Measurements from ENCODE around the gene PGM2. TPM values are rescaled to one million over a fixed set of nuclear protein-coding genes. Genes with fewer than 3 reads are reported as not detected.

The PGM2 gene
- total RNA-seq, 2 experiments from 2014 or later: 10.7 to 11.8 TPM

GRCh38 chr4:37858112-37858511 is 31.6 kb downstream of the PGM2 start:
- intact Hi-C loops (cut with DNase I, micrococcal nuclease): no loop called here
- no peaks in the 10 kb centered on the region for H3K27me3 ChIP-seq (ENCODE audit: control insufficient read depth in 1 of 2, insufficient read depth in 2 of 2, low read length in 2 of 2)
- ATAC-seq (ENCODE audit: poor library complexity) (no peak), DNase-seq (no peak)
- no peak overlapping the region for H3K4me3 ChIP-seq (ENCODE audit: low read length)
- POLR2A ChIA-PET: interaction anchor here (0.6 to 1.2 kb wide), 2 partner anchors 32 to 34 kb away, joined by 3 to 4 read pairs; partner anchors contain the start of gene PGM2
- no peak overlapping the region for H3K27ac ChIP-seq (ENCODE audit: low read depth in 1 of 2, low read length in 2 of 2)
- H3K4me1 ChIP-seq (ENCODE audit: insufficient read depth, low read length): no peaks in the 10 kb centered on the region
- CTCF ChIA-PET: no interaction called here
- peaks cover 49% of the 10 kb centered on the region for H3K36me3 ChIP-seq (ENCODE audit: insufficient read depth, low read length)
- H3K27me3 Mint-ChIP-seq: no peaks in the 10 kb centered on the region
- H3K4me3 Mint-ChIP-seq: no peak overlapping the region
- TF ChIP-seq CTCF (IDR thresholded peaks at IDR 0.05): no peak
- no peaks in the 10 kb centered on the region for H3K4me1 Mint-ChIP-seq (ENCODE audit: low read depth)
- no peaks in the 10 kb centered on the region for H3K9me3 ChIP-seq (ENCODE audit: control insufficient read depth in 1 of 2, insufficient read depth in 1 of 2, low read length in 2 of 2)
- H3K36me3 Mint-ChIP-seq (ENCODE audit: low read depth): peaks cover 70% of the 10 kb centered on the region
- H3K9me3 Mint-ChIP-seq: no peaks in the 10 kb centered on the region
- H3K27ac Mint-ChIP-seq: no peak overlapping the region

GRCh38 chr4:37858872-37859271 is 32.4 kb downstream of the PGM2 start:
- Mint-ChIP-seq H3K4me1 (ENCODE audit: low read depth) (no peaks in the 10 kb centered on the region), H3K4me3 (no peak overlapping the region), H3K9me3 (no peaks in the 10 kb centered on the region), H3K27me3 (no peaks in the 10 kb centered on the region), H3K27ac (no peak overlapping the region), H3K36me3 (ENCODE audit: low read depth) (peaks cover 69% of the 10 kb centered on the region)
- Histone ChIP-seq H3K9me3 (ENCODE audit: control insufficient read depth in 1 of 2, insufficient read depth in 1 of 2, low read length in 2 of 2) (no peaks in the 10 kb centered on the region), H3K36me3 (ENCODE audit: insufficient read depth, low read length) (peaks cover 52% of the 10 kb centered on the region), H3K27me3 (ENCODE audit: control insufficient read depth in 1 of 2, insufficient read depth in 2 of 2, low read length in 2 of 2) (no peaks in the 10 kb centered on the region), H3K4me1 (ENCODE audit: insufficient read depth, low read length) (no peaks in the 10 kb centered on the region), H3K27ac (ENCODE audit: low read depth in 1 of 2, low read length in 2 of 2) (no peak overlapping the region), H3K4me3 (ENCODE audit: low read length) (no peak overlapping the region)
- intact Hi-C loops (cut with DNase I, micrococcal nuclease): no loop called here
- CTCF ChIA-PET: no interaction called here
- ATAC-seq (ENCODE audit: poor library complexity): no peak
- DNase-seq: no peak
- no peak for TF ChIP-seq CTCF (IDR thresholded peaks at IDR 0.05)
- POLR2A ChIA-PET: no interaction called here

- POLR2A ChIA-PET: interaction anchor here (1.3 kb wide), 1 partner anchor 31 kb away, joined by 5 read pairs; the partner anchor contains the start of gene TBC1D1
- Histone ChIP-seq H3K9me3 (ENCODE audit: control insufficient read depth in 1 of 2, insufficient read depth in 1 of 2, low read length in 2 of 2) (no peaks in the 10 kb centered on the region), H3K4me1 (ENCODE audit: insufficient read depth, low read length) (no peaks in the 10 kb centered on the region), H3K36me3 (ENCODE audit: insufficient read depth, low read length) (peaks cover 52% of the 10 kb centered on the region), H3K27me3 (ENCODE audit: control insufficient read depth in 1 of 2, insufficient read depth in 2 of 2, low read length in 2 of 2) (no peaks in the 10 kb centered on the region), H3K4me3 (ENCODE audit: low read length) (no peak overlapping the region), H3K27ac (ENCODE audit: low read depth in 1 of 2, low read length in 2 of 2) (no peak overlapping the region)
- no peak overlapping the region for H3K4me3 Mint-ChIP-seq
- CTCF ChIA-PET: interaction anchor here (0.6 to 0.9 kb wide), 2 partner anchors 9 to 118 kb away, joined by 3 to 4 read pairs; no protein-coding TSS in a partner anchor
- H3K4me1 Mint-ChIP-seq (ENCODE audit: low read depth): no peaks in the 10 kb centered on the region
- peaks cover 63% of the 10 kb centered on the region for H3K36me3 Mint-ChIP-seq (ENCODE audit: low read depth)
- DNase-seq (no peak), ATAC-seq (ENCODE audit: poor library complexity) (no peak)
- no peaks in the 10 kb centered on the region for H3K9me3 Mint-ChIP-seq
- no peak overlapping the region for H3K27ac Mint-ChIP-seq
- intact Hi-C loops (cut with DNase I, micrococcal nuclease): no loop called here
- H3K27me3 Mint-ChIP-seq: no peaks in the 10 kb centered on the region
- TF ChIP-seq CTCF (IDR thresholded peaks at IDR 0.05): no peak
These were observed 33.8 kb downstream of the PGM2 start for GRCh38 chr4:37860266-37860665.

Data from CD4-positive, alpha-beta T cell (primary cell).